Glomerular endothelial cell (primary cell): Measurements from ENCODE around the gene TYW1. TPM values are rescaled to one million over a fixed set of nuclear protein-coding genes. Genes with fewer than 3 reads are reported as not detected.
"Not testable (repeated sequence)": the region's sequence is repeated elsewhere in the genome, so short reads cannot be mapped to it uniquely, and the experiment has no call there.

Experiments used
- DNase-seq: peaks from one replicate; pipeline ENCODE4 v3.0.0-alpha.2; 2011; ENCODE audit warnings: low read depth, low spot score; ENCODE audit errors: extremely low read depth
- total RNA-seq: library from RNA; depleted of rRNA; stranded (reverse); fragments of >200 nt; gene quantifications from 2 replicates; pipeline ENCODE4 v1.2.3, GENCODE V29; 2015

Gene TYW1
- total RNA-seq, 1 donor from 2014 or later: 13.2 TPM

- DNase-seq: not testable (repeated sequence)
These were observed 123.9 kb downstream of the TYW1 start for GRCh38 chr7:67120491-67120890.

- DNase-seq: not testable (repeated sequence)
These were observed 131.6 kb downstream of the TYW1 start for GRCh38 chr7:67128257-67128656.

- DNase-seq: not testable (repeated sequence)
These were observed 134.1 kb downstream of the TYW1 start for GRCh38 chr7:67130766-67131165.

- not testable (repeated sequence) for DNase-seq
These were observed 138.3 kb downstream of the TYW1 start for GRCh38 chr7:67134912-67135311.

GRCh38 chr7:67135617-67136486, 139.2 kb downstream of the TYW1 start:
- not testable (repeated sequence) for DNase-seq

- DNase-seq: not testable (repeated sequence)
These were observed 140.9 kb downstream of the TYW1 start for GRCh38 chr7:67137489-67137888.

- not testable (repeated sequence) for DNase-seq
These were observed 143.2 kb downstream of the TYW1 start for GRCh38 chr7:67139876-67140275.

GRCh38 chr7:67141001-67141400, 144.4 kb downstream of the TYW1 start:
- DNase-seq: not testable (repeated sequence)

GRCh38 chr7:67143091-67143786, 146.6 kb downstream of the TYW1 start:
- DNase-seq: not testable (repeated sequence)

- DNase-seq: not testable (repeated sequence)
These were observed 149.1 kb downstream of the TYW1 start for GRCh38 chr7:67145581-67146193.

GRCh38 chr7:67149131-67149530, 152.5 kb downstream of the TYW1 start:
- DNase-seq: not testable (repeated sequence)

GRCh38 chr7:67154374-67154773, 157.7 kb downstream of the TYW1 start:
- not testable (repeated sequence) for DNase-seq

GRCh38 chr7:67156064-67156463, 159.4 kb downstream of the TYW1 start:
- DNase-seq: not testable (repeated sequence)

- not testable (repeated sequence) for DNase-seq
These were observed 166.7 kb downstream of the TYW1 start for GRCh38 chr7:67163285-67163684.

GRCh38 chr7:67171151-67171550, 174.5 kb downstream of the TYW1 start:
- DNase-seq: not testable (repeated sequence)

GRCh38 chr7:67176730-67177129, 180.1 kb downstream of the TYW1 start:
- not testable (repeated sequence) for DNase-seq

- not testable (repeated sequence) for DNase-seq
These were observed 182.5 kb downstream of the TYW1 start for GRCh38 chr7:67178915-67179688.

- not testable (repeated sequence) for DNase-seq
These were observed 186.5 kb downstream of the TYW1 start for GRCh38 chr7:67182956-67183750.

- DNase-seq: not testable (repeated sequence)
These were observed 188.5 kb downstream of the TYW1 start for GRCh38 chr7:67184912-67185659.
